SK-N-MC (cell line): Measurements from ENCODE around the gene RAB4B.

Experiments used
- DNase-seq: peaks from one replicate; pipeline ENCODE4 v3.0.0-alpha.2; 2011; ENCODE audit warnings: low read depth, low spot score
- H3K27ac ChIP-seq: fragments of 200-600 bp; sonication (generic); 2 replicates; pipeline ENCODE4 v1.5.1; 2016; ENCODE audit warnings: mixed run types
- H3K36me3 ChIP-seq: fragments of 200-600 bp; sonication (generic); 2 replicates; pipeline ENCODE4 v1.6.1; 2017; ENCODE audit warnings: antibody characterized with exemption, low read length, mixed read lengths; ENCODE audit not compliant: insufficient read depth
- H3K4me3 ChIP-seq: fragments of 200-600 bp; sonication (generic); 2 replicates; pipeline ENCODE4 v1.5.1; 2016
- H3K9ac ChIP-seq: fragments of 200-600 bp; sonication (generic); 2 replicates; pipeline ENCODE4 v1.8.0; 2017; ENCODE audit warnings: mixed run types, mixed read lengths; ENCODE audit not compliant: insufficient read length
- H3K9me3 ChIP-seq: fragments of 200-600 bp; sonication (generic); 2 replicates; pipeline ENCODE4 v1.6.1; 2017; ENCODE audit warnings: low read depth, mild to moderate bottlenecking, antibody characterized with exemption, low read length, moderate library complexity, mixed read lengths
- EZH2 ChIP-seq: fragments of 200-600 bp; sonication (generic); IDR thresholded peaks from one replicate; pipeline ENCODE4 v1.6.1; 2017; ENCODE audit warnings: antibody characterized with exemption
- FOXP2 ChIP-seq: optimal IDR thresholded peaks from 2 replicates; pipeline ENCODE3; 2011; ENCODE audit warnings: mild to moderate bottlenecking, moderate library complexity; ENCODE audit not compliant: insufficient read depth; ENCODE audit errors: extremely low read length, control extremely low read depth
- POLR2AphosphoS5 ChIP-seq: IDR thresholded peaks from 2 replicates; pipeline ENCODE4 v1.6.1; 2012; ENCODE audit warnings: mild to moderate bottlenecking, low read depth, low read length, borderline replicate concordance

RAB4B gene

GRCh38 chr19:40799558-40800338 lies 21.7 kb downstream of the RAB4B start:
- Histone ChIP-seq H3K9ac (peak overlapping the region; percentile 92), H3K36me3 (peaks cover 48% of the 10 kb centered on the region), H3K27ac (peak overlapping the region; percentile 31; the same call in 1 of the 2 replicates), H3K9me3 (no peaks in the 10 kb centered on the region), H3K4me3 (peak overlapping the region; percentile 94)
- no peak for DNase-seq
- TF ChIP-seq FOXP2 (no peak), EZH2 (no peak), POLR2AphosphoS5 (no peak)

- TF ChIP-seq FOXP2: no peak
- no peak for TF ChIP-seq POLR2AphosphoS5
- TF ChIP-seq EZH2: no peak
- Histone ChIP-seq H3K4me3 (peak overlapping the region; percentile 94), H3K36me3 (peaks cover 48% of the 10 kb centered on the region), H3K9me3 (no peaks in the 10 kb centered on the region), H3K9ac (peak overlapping the region; percentile 92), H3K27ac (no peak overlapping the region)
- no peak for DNase-seq
These were observed 22.4 kb downstream of the RAB4B start for GRCh38 chr19:40800339-40800996.

GRCh38 chr19:40800997-40801377 lies 22.9 kb downstream of the RAB4B start:
- DNase-seq: no peak
- Histone ChIP-seq H3K27ac (no peak overlapping the region), H3K9me3 (no peaks in the 10 kb centered on the region), H3K4me3 (peak overlapping the region; percentile 94), H3K9ac (peak overlapping the region; percentile 92), H3K36me3 (peaks cover 48% of the 10 kb centered on the region)
- TF ChIP-seq POLR2AphosphoS5: no peak
- TF ChIP-seq FOXP2: no peak

- Histone ChIP-seq H3K27ac (no peak overlapping the region), H3K9me3 (no peaks in the 10 kb centered on the region), H3K9ac (peak overlapping the region; percentile 92), H3K4me3 (peak overlapping the region; percentile 94), H3K36me3 (peaks cover 48% of the 10 kb centered on the region)
- no peak for DNase-seq
- TF ChIP-seq FOXP2: no peak
- TF ChIP-seq EZH2: no peak
- no peak for TF ChIP-seq POLR2AphosphoS5
These were observed 23.6 kb downstream of the RAB4B start for GRCh38 chr19:40801426-40802299.

- no peak for TF ChIP-seq EZH2
- TF ChIP-seq FOXP2: no peak
- TF ChIP-seq POLR2AphosphoS5: no peak
- Histone ChIP-seq H3K4me3 (peak overlapping the region; percentile 30; the same call in 1 of the 2 replicates), H3K27ac (no peak overlapping the region), H3K9me3 (no peaks in the 10 kb centered on the region), H3K36me3 (peaks cover 54% of the 10 kb centered on the region), H3K9ac (peak overlapping the region; percentile 33)
- no peak for DNase-seq
These were observed 24.5 kb downstream of the RAB4B start for GRCh38 chr19:40802300-40803169.

- DNase-seq: no peak
- Histone ChIP-seq H3K9ac (no peak overlapping the region), H3K27ac (0 out of 2 replicates have a peak overlapping the region, but pooled peaks have one; percentile 2), H3K36me3 (peaks cover 62% of the 10 kb centered on the region), H3K9me3 (no peaks in the 10 kb centered on the region), H3K4me3 (no peak overlapping the region)
- TF ChIP-seq EZH2: no peak
- TF ChIP-seq POLR2AphosphoS5: no peak
- no peak for TF ChIP-seq FOXP2
These were observed 25.3 kb downstream of the RAB4B start for GRCh38 chr19:40803170-40803856.
